HepG2 (cell line): ENCODE results near the gene PMPCB. TPM values are rescaled to one million over a fixed set of nuclear protein-coding genes. Genes with fewer than 3 reads are reported as not detected.

ENCODE experiments used
- ATAC-seq: fragments of 200-7000 bp; cut with Tn5 transposase; 3 replicates; pipeline ENCODE4 v1.9.1; 2020; ENCODE audit warnings: mild to moderate bottlenecking, moderate library complexity
- BruUV-seq: library from RNA; stranded (reverse); fragments of 400-500 nt; replicated peaks from 2 replicates; lab custom pipeline; 2021; lab: Mats Ljungman, UMichigan
- CTCF ChIA-PET: fragments of 300-600 bp; formaldehyde crosslinking; extraction: SDS; loops from one replicate; lab custom pipeline; 2021; ENCODE audit warnings: low total read pairs, inconsistent platforms, low intra/inter-chr PET ratio; lab: Yijun Ruan, JAX
- POLR2A ChIA-PET: fragments of 350-600 bp; sonication (Branson Sonifier 250); formaldehyde crosslinking; loops from one replicate; lab custom pipeline; 2020; ENCODE audit warnings: antibody characterized with exemption, inconsistent platforms; lab: Yijun Ruan, JAX
- DNase-seq: peaks from one replicate; pipeline ENCODE4 v3.0.0-alpha.2; 2015; ENCODE audit warnings: low spot score
- FAIRE-seq: peaks from 3 replicates; lab custom pipeline; 2011; peaks lifted over from hg19 to GRCh38; lab: Jason Lieb, UNC
- H2AFZ ChIP-seq: one replicate; pipeline ENCODE4 v1.6.1; 2011; ENCODE audit warnings: low read length, inconsistent platforms
- H3K27ac ChIP-seq: fragments of 300-600 bp; 3 replicates; pipeline ENCODE4 v1.8.0; 2011; ENCODE audit warnings: mixed run types, mild to moderate bottlenecking, mixed read lengths, low read length, inconsistent platforms; ENCODE audit not compliant: insufficient read depth; ENCODE audit errors: extremely low read length
- H3K27me3 ChIP-seq, 2 experiments: fragments of 200-600 bp in 1 of 2; 2 replicates in 1 of 2; 3 replicates in 1 of 2; pipeline versions ENCODE4 v1.6.0 to v1.8.0; 2011; ENCODE audit warnings: low read length in 2 of 2, mild to moderate bottlenecking in 2 of 2, moderate library complexity in 2 of 2, inconsistent platforms in 1 of 2; ENCODE audit not compliant: insufficient read depth in 2 of 2, control insufficient read depth in 1 of 2
- H3K36me3 ChIP-seq, 2 experiments: fragments of 200-600 bp in 1 of 2; replicated peaks in 1 of 2; 2 replicates in 1 of 2; 3 replicates in 1 of 2; pipeline versions ENCODE4 v1.5.1 to v1.8.0; 2011; ENCODE audit warnings: low read length in 2 of 2, inconsistent platforms in 1 of 2; ENCODE audit not compliant: insufficient read depth in 2 of 2, control insufficient read depth in 1 of 2
- H3K4me1 ChIP-seq: 2 replicates; pipeline ENCODE4 v1.5.1; 2012; ENCODE audit warnings: low read length, inconsistent platforms; ENCODE audit not compliant: insufficient read depth
- H3K4me2 ChIP-seq: 2 replicates; pipeline ENCODE4 v1.6.0; 2011; ENCODE audit warnings: low read depth, low read length, inconsistent platforms
- H3K4me3 ChIP-seq, 3 experiments: fragments of 200-600 bp in 1 of 3; sonication (generic), shearing (Covaris generic) in 1 of 3; replicated peaks in 1 of 3; 2 replicates each; pipeline ENCODE4 v1.5.1; 2011 to 2016; ENCODE audit warnings: low read length in 3 of 3, inconsistent platforms in 2 of 3, low read depth in 2 of 3, mild to moderate bottlenecking in 2 of 3, control low read depth in 1 of 3, mixed read lengths in 1 of 3; ENCODE audit not compliant: insufficient read depth in 1 of 3
- H3K79me2 ChIP-seq: one replicate; pipeline ENCODE4 v1.6.1; 2011; ENCODE audit warnings: low read length, inconsistent platforms; ENCODE audit not compliant: insufficient read depth
- H3K9ac ChIP-seq: 2 replicates; pipeline ENCODE4 v1.6.0; 2011; ENCODE audit warnings: mild to moderate bottlenecking, low read depth, low read length, inconsistent platforms; ENCODE audit not compliant: insufficient read depth
- H3K9me3 ChIP-seq: 2 replicates; pipeline ENCODE4 v1.5.1; 2012; ENCODE audit warnings: mild to moderate bottlenecking, low read length
- H4K20me1 ChIP-seq: 2 replicates; pipeline ENCODE4 v1.6.0; 2011; ENCODE audit warnings: inconsistent platforms, mild to moderate bottlenecking, low read length, moderate library complexity; ENCODE audit not compliant: insufficient read depth
- ARHGAP35 ChIP-seq: sonication (generic); formaldehyde crosslinking; IDR thresholded peaks from 2 replicates; pipeline ENCODE4 v1.9.0; 2022; ENCODE audit warnings: mild to moderate bottlenecking, inconsistent platforms, moderate library complexity, missing genetic modification reagents, borderline replicate concordance
- GABPA ChIP-seq, 2 experiments: IDR thresholded peaks; 2 replicates each; pipeline ENCODE4 v1.6.1; 2011 to 2016; ENCODE audit warnings: low read depth in 2 of 2, low read length in 1 of 2, missing biosample characterization in 1 of 2, missing genetic modification characterization in 1 of 2
- THAP11 ChIP-seq: IDR thresholded peaks from 2 replicates; pipeline ENCODE4 v1.6.1; 2016; ENCODE audit warnings: missing biosample characterization, missing genetic modification reagents
- U2AF1 ChIP-seq: fragments of 200-400 bp; formaldehyde crosslinking; optimal IDR thresholded peaks from 2 replicates; pipeline ENCODE3; 2017; ENCODE audit warnings: mild to moderate bottlenecking, low read depth, low read length
- ZNF33A ChIP-seq: sonication (generic); formaldehyde crosslinking; IDR thresholded peaks from 2 replicates; pipeline ENCODE4 v1.5.1; 2020; ENCODE audit warnings: missing genetic modification reagents, mild to moderate bottlenecking, moderate library complexity, borderline replicate concordance
- ZNF33B ChIP-seq: sonication (generic); formaldehyde crosslinking; IDR thresholded peaks from 2 replicates; pipeline ENCODE4 v1.5.1; 2020; ENCODE audit warnings: mild to moderate bottlenecking, missing genetic modification reagents
- ZNF350 ChIP-seq: sonication (generic); formaldehyde crosslinking; IDR thresholded peaks from 2 replicates; pipeline ENCODE4 v1.4.0; 2020; ENCODE audit warnings: mild to moderate bottlenecking, low read depth, missing genetic modification reagents, borderline replicate concordance
- ZNF629 ChIP-seq: sonication (generic); formaldehyde crosslinking; conservative IDR thresholded peaks from 2 replicates; pipeline ENCODE4 v1.5.0; 2020; ENCODE audit warnings: missing genetic modification reagents
- ZNF747 ChIP-seq: sonication (generic); formaldehyde crosslinking; IDR thresholded peaks from 2 replicates; pipeline ENCODE4 v1.8.1; 2023; ENCODE audit warnings: missing genetic modification reagents, mild to moderate bottlenecking, borderline replicate concordance
- ZNF780A ChIP-seq: sonication (generic); formaldehyde crosslinking; IDR thresholded peaks from 2 replicates; pipeline ENCODE4 v1.8.0; 2022; ENCODE audit warnings: mild to moderate bottlenecking, missing genetic modification reagents, moderate library complexity
- ZNF816 ChIP-seq: sonication (generic); formaldehyde crosslinking; IDR thresholded peaks from 2 replicates; pipeline ENCODE4 v1.8.0; 2022; ENCODE audit warnings: missing genetic modification reagents, mild to moderate bottlenecking, borderline replicate concordance
- whole genome bisulfite sequencing: methylation state at CpG from one replicate; pipeline ENCODE4 v1.1.6; 2017; ENCODE audit warnings: low lambda C conversion rate; 5-methylcytosine and 5-hydroxymethylcytosine counted together
- in situ Hi-C: cut with HindIII; loops from 2 replicates; pipeline ENCODE4 v1.10.0; 2017; ENCODE audit warnings: low pct_unique_long_range_greater_than_20kb; ENCODE audit not compliant: extremely low pct_ligation_motif_present
- intact Hi-C: fragments of 100-400 bp; cut with micrococcal nuclease; formaldehyde crosslinking; loops from one replicate; pipeline ENCODE4 v1.10.0; 2022; ENCODE audit not compliant: unreplicated experiment
- polyA plus RNA-seq, 8 experiments: library from polyadenylated mRNA; depleted of rRNA in 3 of 8; stranded (reverse) in 7 of 8; unstranded in 1 of 8; fragments of >200 nt; fragmentation: Illumina TruSeq in 4 of 8; extraction: Trizol in 4 of 8; gene quantifications; 2 replicates each; pipeline versions ENCODE4 v1.2.1 to v1.2.3, GENCODE V29; 2011 to 2016; ENCODE audit warnings: low read depth in 4 of 8, missing spikeins in 1 of 8, mixed read lengths in 1 of 8; ENCODE audit not compliant: insufficient read depth in 1 of 8
- total RNA-seq, 5 experiments: library from RNA; depleted of rRNA; stranded (reverse); fragments of >200 nt; fragmentation: Illumina TruSeq; extraction: Trizol; gene quantifications; 2 replicates each; pipeline ENCODE4 v1.2.3, GENCODE V29; 2016; ENCODE audit warnings: low read depth in 1 of 5
- TF ChIP-seq, protein P1 (sequence below): sonication (generic); formaldehyde crosslinking; IDR thresholded peaks from 2 replicates; pipeline ENCODE4 v1.8.1; 2023; ENCODE audit warnings: missing genetic modification reagents, mild to moderate bottlenecking, borderline replicate concordance
- TF ChIP-seq, protein P2 (sequence below): sonication (generic); formaldehyde crosslinking; IDR thresholded peaks from 2 replicates; pipeline ENCODE4 v1.8.0; 2022; ENCODE audit warnings: low read depth, missing genetic modification reagents

PMPCB gene
- total and polyA plus RNA-seq, 2 of the 13 experiments (the other 11 are each of a cell fraction or from before 2014, with no cell fraction given) = 80.8 to 124 TPM

GRCh38 chr7:103343332-103343731 lies 46.1 kb downstream of the PMPCB start:
- Histone ChIP-seq H3K9me3 (no peaks in the 10 kb centered on the region), H3K9ac (peak overlapping the region; percentile 92), H4K20me1 (peaks cover 4% of the 10 kb centered on the region; the same call in 1 of the 2 replicates), H3K4me1 (peaks cover 40% of the 10 kb centered on the region), H3K4me3 (peak overlapping the region; percentile 75 to 92 (median 86)), H3K4me2 (peak overlapping the region; percentile 85), H3K27me3 (no peaks in the 10 kb centered on the region; a peak in 1 of 5 replicates), H3K79me2 (peaks cover 61% of the 10 kb centered on the region), H2AFZ (no peak overlapping the region), H3K36me3 (peaks cover 2 to 27% of the 10 kb centered on the region in 2 experiments; a peak in 4 of 5 replicates), H3K27ac (peak overlapping the region; percentile 82)
- DNase-seq (no peak), ATAC-seq (no peak)
- intact Hi-C loops (loop anchor here (5.0 kb wide), 2 partner anchors 44 to 46 kb away; partner anchors contain the start of gene PMPCB), in situ Hi-C loops (loop anchor here (10.0 kb wide), 1 partner anchor 61 kb away; no protein-coding TSS in a partner anchor)
- no TSS peak for BruUV-seq
- ChIA-PET CTCF (no interaction called here), POLR2A (interaction anchor here (1.5 kb wide), 1 partner anchor 63 kb away, joined by 6 read pairs; no protein-coding TSS in a partner anchor)
- peak; percentile 68; the same call in 1 of the 2 replicates for TF ChIP-seq ZNF629 (CRISPR knock-in tag)
- TF ChIP-seq GABPA (IDR thresholded peaks at IDR 0.05; ENCODE audit: low read depth, low read length) = no peak
- TF ChIP-seq GABPA (CRISPR knock-in tag; IDR thresholded peaks at IDR 0.05; ENCODE audit: low read depth) = peak; percentile 6; the same call in 1 of the 2 replicates
- no peak for TF ChIP-seq ZNF33B (CRISPR knock-in tag)
- TF ChIP-seq, all 625 proteins: peak for 2
- no peak for FAIRE-seq

GRCh38 chr7:103343758-103344452 lies 46.7 kb downstream of the PMPCB start:
- Histone ChIP-seq H2AFZ (no peak overlapping the region), H3K4me1 (peaks cover 41% of the 10 kb centered on the region), H3K27ac (peak overlapping the region; percentile 82), H3K4me3 (peak overlapping the region; percentile 75 to 92 (median 86)), H3K36me3 (peaks cover 2 to 27% of the 10 kb centered on the region in 2 experiments; a peak in 4 of 5 replicates), H3K27me3 (no peaks in the 10 kb centered on the region; a peak in 1 of 5 replicates), H3K79me2 (peaks cover 67% of the 10 kb centered on the region), H3K4me2 (peak overlapping the region; percentile 85), H3K9me3 (no peaks in the 10 kb centered on the region), H4K20me1 (peaks cover 7% of the 10 kb centered on the region; the same call in 1 of the 2 replicates), H3K9ac (peak overlapping the region; percentile 92)
- intact Hi-C loops = loop anchor here (2.0 to 5.0 kb wide), 3 partner anchors 43 to 63 kb away; partner anchors contain the start of gene PMPCB
- ChIA-PET POLR2A (interaction anchor here (1.5 kb wide), 1 partner anchor 62 kb away, joined by 6 read pairs; no protein-coding TSS in a partner anchor), CTCF (no interaction called here)
- ATAC-seq = peak; percentile 31
- no peak for FAIRE-seq
- DNase-seq = peak; percentile 29
- WGBS = under 1% methylated on average over 26 of the region's 26 CpGs
- in situ Hi-C loops = loop anchor here (10.0 kb wide), 1 partner anchor 61 kb away; no protein-coding TSS in a partner anchor
- TSS peak; percentile 61 for BruUV-seq
- TF ChIP-seq ZNF816 (CRISPR knock-in tag) (0 out of 2 replicates have a peak, but pooled peaks have one; percentile 9), THAP11 (CRISPR knock-in tag) (no peak), ZNF780A (CRISPR knock-in tag) (0 out of 2 replicates have a peak, but pooled peaks have one; percentile 48), ARHGAP35 (CRISPR knock-in tag) (no peak; the same call in 1 of the 2 replicates), ZNF747 (CRISPR knock-in tag) (0 out of 2 replicates have a peak, but pooled peaks have one; percentile 11), ZNF350 (peak; percentile 60; the same call in 1 of the 2 replicates), GABPA (IDR thresholded peaks at IDR 0.05; ENCODE audit: low read depth, low read length) (no peak), GABPA (CRISPR knock-in tag; IDR thresholded peaks at IDR 0.05; ENCODE audit: low read depth) (0 out of 2 replicates have a peak, but pooled peaks have one; percentile 1), U2AF1 (peak; percentile 75), ZNF33A (peak; percentile 53; the same call in 1 of the 2 replicates)
- TF ChIP-seq, protein P1, sequence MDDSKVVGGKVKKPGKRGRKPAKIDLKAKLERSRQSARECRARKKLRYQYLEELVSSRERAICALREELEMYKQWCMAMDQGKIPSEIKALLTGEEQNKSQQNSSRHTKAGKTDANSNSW (CRISPR knock-in tag) = 0 out of 2 replicates have a peak, but pooled peaks have one; percentile 10
- TF ChIP-seq, protein P2, sequence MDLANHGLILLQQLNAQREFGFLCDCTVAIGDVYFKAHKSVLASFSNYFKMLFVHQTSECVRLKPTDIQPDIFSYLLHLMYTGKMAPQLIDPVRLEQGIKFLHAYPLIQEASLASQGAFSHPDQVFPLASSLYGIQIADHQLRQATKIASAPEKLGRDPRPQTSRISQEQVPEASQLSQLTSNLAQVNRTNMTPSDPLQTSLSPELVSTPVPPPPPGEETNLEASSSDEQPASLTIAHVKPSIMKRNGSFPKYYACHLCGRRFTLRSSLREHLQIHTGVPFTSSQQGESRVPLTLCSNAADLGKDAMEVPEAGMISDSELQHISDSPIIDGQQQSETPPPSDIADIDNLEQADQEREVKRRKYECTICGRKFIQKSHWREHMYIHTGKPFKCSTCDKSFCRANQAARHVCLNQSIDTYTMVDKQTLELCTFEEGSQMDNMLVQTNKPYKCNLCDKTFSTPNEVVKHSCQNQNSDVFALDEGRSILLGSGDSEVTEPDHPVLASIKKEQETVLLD (CRISPR knock-in tag) = 0 out of 2 replicates have a peak, but pooled peaks have one; percentile 13
